ENCODE data around the gene CELSR1.

DNA sequence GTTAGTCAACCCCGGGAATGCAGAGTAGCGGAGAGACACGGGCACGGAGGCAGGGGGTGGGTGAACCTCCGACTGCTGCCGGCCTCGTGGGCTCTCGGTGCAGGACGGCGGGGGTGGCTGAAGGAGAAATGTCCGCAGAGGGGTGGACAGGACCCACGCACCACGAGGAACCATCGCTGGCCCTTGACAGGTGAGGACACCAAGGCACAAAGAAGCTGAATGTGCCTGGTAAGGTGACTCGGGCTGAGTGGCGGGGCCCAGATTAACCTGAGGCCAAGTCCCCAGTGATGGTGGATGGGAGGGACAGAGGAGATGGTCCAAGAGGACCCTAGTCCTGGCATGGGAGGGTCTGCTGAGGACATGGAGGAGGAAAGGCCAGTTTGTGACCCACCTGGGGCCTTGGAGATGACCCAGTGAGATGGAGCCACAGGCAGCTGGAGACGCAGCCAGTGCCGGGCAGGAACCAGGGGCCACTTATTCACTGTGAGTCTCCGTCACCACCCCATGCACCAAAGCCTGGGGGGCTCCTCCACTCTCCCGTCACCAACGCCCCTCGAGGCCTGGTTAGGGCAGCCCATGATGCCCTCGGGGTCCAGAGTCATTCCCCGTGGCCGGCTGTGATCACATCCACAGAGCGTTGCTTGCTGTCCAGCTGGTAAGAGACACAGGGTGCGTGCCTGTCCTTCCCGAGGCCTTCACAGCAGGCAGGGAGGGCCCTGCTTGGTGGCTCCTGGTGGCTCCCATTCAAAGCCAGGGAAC, 64.2 kb downstream of the CELSR1 start:
- TF ChIP-seq CTCF (conservative IDR thresholded peaks at IDR 0.05; ENCODE audit: low read depth, low read length) (no peak), EZH2phosphoT487 (IDR thresholded peaks at IDR 0.05; ENCODE audit: borderline replicate concordance, low read length) (no peak), EZH2 (IDR thresholded peaks at IDR 0.05; ENCODE audit: low read length, unreplicated experiment) (no peak)

Data from PC-3 (cell line).